ENCODE results near the gene TNRC6B.

GRCh38 chr22:40177738-40178416 lies at the start of gene TNRC6B:
- TF ChIP-seq CTCF (IDR thresholded peaks at IDR 0.05) (no peak), POLR2A (IDR thresholded peaks at IDR 0.05; ENCODE audit: low read depth) (peak; percentile 89)
